ENCODE data around the gene FAM89B. TPM values are rescaled to one million over a fixed set of nuclear protein-coding genes. Genes with fewer than 3 reads are reported as not detected.
A peak's percentile ranks its signal among the peaks of the same experiment; 100 is the strongest.

The FAM89B gene
- polyA plus RNA-seq, 1 donor (not counting 4 experiments of a cell fraction or from before 2014, with no cell fraction given), result 11.5 TPM

GRCh38 chr11:65569973-65570918 lies 2.1 kb upstream of the FAM89B start, which contains the start of gene ZNRD2:
ZNRD2 (plus strand) TSS chr11:65570477; CDS start chr11:65570492, 15 bp downstream.
- H3K79me2 ChIP-seq (ENCODE audit: control insufficient read depth, insufficient read depth, low read length), result peaks cover 44% of the 10 kb centered on the region
- TF ChIP-seq EZH2 (IDR thresholded peaks at IDR 0.05; ENCODE audit: low read length), result no peak
- peak in 2 of 3 experiments; percentile 14 to 27 for TF ChIP-seq CTCF (optimal IDR thresholded peaks at IDR 0.05 in 1 of 3, IDR thresholded peaks at IDR 0.05 in 1 of 3, conservative IDR thresholded peaks at IDR 0.05 in 1 of 3; ENCODE audit: extremely low read depth in 1 of 3, insufficient read depth in 2 of 3, low read length in 3 of 3)
- FAIRE-seq, result peak; percentile 41

GRCh38 chr11:65571420-65571819 lies 918 bp upstream of the FAM89B start:
- DNase-seq (ENCODE audit: low read depth, low spot score) (no peak), FAIRE-seq (no peak)
- Histone ChIP-seq H3K4me2 (ENCODE audit: control insufficient read depth, extremely low read depth, insufficient read depth, low read depth, low read length) (peak overlapping the region; percentile 100), H3K27ac (ENCODE audit: control insufficient read depth, insufficient read depth, low read length) (peak overlapping the region; percentile 92), H3K9ac (ENCODE audit: control insufficient read depth, extremely low read depth, insufficient read depth, low read length) (peak overlapping the region; percentile 92), H3K4me3 (ENCODE audit: control insufficient read depth in 2 of 3, extremely low read depth in 1 of 3, insufficient read depth in 2 of 3, low read depth in 1 of 3, low read length in 3 of 3) (peak overlapping the region; percentile 85 to 90 (median 88)), H3K79me2 (ENCODE audit: control insufficient read depth, insufficient read depth, low read length) (peaks cover 43% of the 10 kb centered on the region), H3K9me3 (ENCODE audit: control insufficient read depth, low read depth, low read length) (no peaks in the 10 kb centered on the region), H3K36me3 (ENCODE audit: control insufficient read depth in 2 of 2, extremely low read depth in 1 of 2, insufficient read depth in 2 of 2, low read length in 2 of 2) (peaks cover 0 to 2% of the 10 kb centered on the region in 2 experiments), H3K4me1 (ENCODE audit: control insufficient read depth, extremely low read depth, insufficient read depth, low read length) (peaks cover 49% of the 10 kb centered on the region), H3K9me1 (ENCODE audit: control insufficient read depth, extremely low read depth, insufficient read depth, low read length) (no peaks in the 10 kb centered on the region), H4K20me1 (ENCODE audit: control insufficient read depth, extremely low read depth, insufficient read depth, low read length) (peaks cover 5% of the 10 kb centered on the region), H2AFZ (ENCODE audit: control insufficient read depth, low read length) (no peak overlapping the region), H3K27me3 (ENCODE audit: control insufficient read depth, extremely low read depth, insufficient read depth, low read length) (no peaks in the 10 kb centered on the region)
- dilution Hi-C loops (cut with MboI; ENCODE audit: extremely low pct_ligation_motif_present, low sequenced_read_pairs), result no loop called here
- TF ChIP-seq CTCF (optimal IDR thresholded peaks at IDR 0.05 in 1 of 3, IDR thresholded peaks at IDR 0.05 in 1 of 3, conservative IDR thresholded peaks at IDR 0.05 in 1 of 3; ENCODE audit: extremely low read depth in 1 of 3, insufficient read depth in 2 of 3, low read length in 3 of 3), result no peak
- TF ChIP-seq EZH2 (IDR thresholded peaks at IDR 0.05; ENCODE audit: low read length), result no peak

More at GRCh38 chr11:65569973-65570918, 2.1 kb upstream of the FAM89B start, which contains the start of gene ZNRD2:
- peak within 1 kb of the TSS; percentile 100 for H3K4me2 ChIP-seq (ENCODE audit: control insufficient read depth, extremely low read depth, insufficient read depth, low read depth, low read length)
- dilution Hi-C loops (cut with MboI; ENCODE audit: extremely low pct_ligation_motif_present, low sequenced_read_pairs), result no loop called here
- peak within 1 kb of the TSS; percentile 85 to 90 (median 88) for H3K4me3 ChIP-seq (ENCODE audit: control insufficient read depth in 2 of 3, extremely low read depth in 1 of 3, insufficient read depth in 2 of 3, low read depth in 1 of 3, low read length in 3 of 3)
- H3K27ac ChIP-seq (ENCODE audit: control insufficient read depth, insufficient read depth, low read length), result peak within 1 kb of the TSS; percentile 92
- no peaks in the 10 kb centered on the region for H3K9me1 ChIP-seq (ENCODE audit: control insufficient read depth, extremely low read depth, insufficient read depth, low read length)
- H4K20me1 ChIP-seq (ENCODE audit: control insufficient read depth, extremely low read depth, insufficient read depth, low read length), result peaks cover 5% of the 10 kb centered on the region
- H3K27me3 ChIP-seq (ENCODE audit: control insufficient read depth, extremely low read depth, insufficient read depth, low read length), result no peaks in the 10 kb centered on the region
- H3K9ac ChIP-seq (ENCODE audit: control insufficient read depth, extremely low read depth, insufficient read depth, low read length), result peak within 1 kb of the TSS; percentile 92
- no peaks in the 10 kb centered on the region for H3K9me3 ChIP-seq (ENCODE audit: control insufficient read depth, low read depth, low read length)
- peaks cover 53% of the 10 kb centered on the region for H3K4me1 ChIP-seq (ENCODE audit: control insufficient read depth, extremely low read depth, insufficient read depth, low read length)
- peak; percentile 79 for DNase-seq (ENCODE audit: low read depth, low spot score)
- H2AFZ ChIP-seq (ENCODE audit: control insufficient read depth, low read length), result peak within 1 kb of the TSS; percentile 96
- H3K36me3 ChIP-seq (ENCODE audit: control insufficient read depth in 2 of 2, extremely low read depth in 1 of 2, insufficient read depth in 2 of 2, low read length in 2 of 2), result peaks cover 0 to 2% of the 10 kb centered on the region in 2 experiments

All from keratinocyte (primary cell).